GM06990 (cell line): ENCODE measurements around the gene SRL.
A peak's percentile ranks its signal among the peaks of the same experiment; 100 is the strongest.

Experiments
- DNase-seq: peaks from one replicate; pipeline ENCODE4 v3.0.0-alpha.2; 2011; ENCODE audit not compliant: insufficient read length; ENCODE audit errors: extremely low read depth
- H3K27me3 ChIP-seq: replicated peaks from 2 replicates; pipeline ENCODE4 v1.6.0; 2011; ENCODE audit warnings: low read length; ENCODE audit not compliant: control insufficient read depth, insufficient read depth
- H3K36me3 ChIP-seq: 2 replicates; pipeline ENCODE4 v1.5.1; 2011; ENCODE audit warnings: low read length; ENCODE audit not compliant: control insufficient read depth, insufficient read depth
- H3K4me3 ChIP-seq: replicated peaks from 2 replicates; pipeline ENCODE4 v1.5.1; 2011; ENCODE audit warnings: low read depth, mild to moderate bottlenecking, control low read depth, low read length
- CTCF ChIP-seq: IDR thresholded peaks from 2 replicates; pipeline ENCODE4 v1.5.1; 2011; ENCODE audit warnings: low read length, control low read depth, mild to moderate bottlenecking, inconsistent platforms; ENCODE audit not compliant: insufficient read depth, poor library complexity, severe bottlenecking

Gene SRL

DNA sequence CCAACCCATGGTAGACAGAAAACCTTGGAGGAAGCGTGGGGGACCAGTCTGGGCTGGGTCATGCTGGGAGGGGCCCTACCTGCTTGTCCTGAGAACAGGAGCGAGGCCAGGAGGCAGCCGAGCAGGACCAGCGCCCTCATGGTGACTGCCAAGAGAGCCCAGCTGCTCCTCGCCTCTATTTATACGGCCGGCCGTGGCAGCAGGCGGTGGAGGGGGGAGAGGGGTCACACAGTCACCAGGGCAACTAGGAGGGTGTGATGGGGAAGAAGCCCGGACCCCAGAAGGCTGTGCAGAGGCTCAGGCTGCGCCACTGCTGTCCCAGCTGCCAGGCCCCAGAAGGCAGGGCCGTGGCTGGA is at the start of gene SRL:
Gene SRL, minus strand, starts transcription at position 153 of the 356 bp plus-strand sequence. Its CDS starts 13 bp downstream, at position 140.
- no peak for TF ChIP-seq CTCF
- no peak for DNase-seq
- no peaks in the 10 kb centered on the region for H3K36me3 ChIP-seq
- H3K27me3 ChIP-seq, result no peaks in the 10 kb centered on the region; the same call in 1 of the 2 replicates
- no peak within 1 kb of the TSS for H3K4me3 ChIP-seq

DNA sequence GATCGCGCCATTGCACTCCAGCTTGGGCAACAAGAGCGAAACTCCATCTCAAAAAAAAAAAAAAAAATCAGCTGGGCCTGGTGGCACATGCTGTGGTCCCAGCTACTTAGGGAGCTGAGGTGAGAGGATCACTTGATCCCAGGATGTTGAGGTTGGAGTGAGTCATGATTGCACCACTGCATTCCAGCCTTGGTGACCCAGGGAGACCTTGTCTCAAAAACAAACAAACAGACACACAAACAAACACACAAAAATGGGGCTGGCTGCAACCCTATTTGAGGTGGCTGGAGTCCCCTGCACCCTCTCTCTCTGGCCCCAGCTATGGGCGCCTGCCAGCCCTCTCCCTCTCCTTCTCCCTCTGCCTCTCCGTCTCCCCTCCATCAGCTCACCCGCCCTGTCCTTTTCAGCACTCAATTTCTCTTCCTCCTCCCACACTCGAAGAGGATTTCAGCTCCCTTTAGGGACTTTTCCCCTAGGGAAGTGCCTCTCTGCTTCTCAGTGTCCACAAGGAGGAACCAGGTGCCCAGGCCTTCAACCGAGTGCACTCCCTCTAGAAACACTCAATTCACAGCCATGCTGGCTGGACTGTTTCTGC is 48.5 kb upstream of the SRL start:
- no peaks in the 10 kb centered on the region for H3K27me3 ChIP-seq
- TF ChIP-seq CTCF, result no peak
- no peaks in the 10 kb centered on the region for H3K36me3 ChIP-seq
- no peak for DNase-seq
- H3K4me3 ChIP-seq, result no peak overlapping the region

DNA sequence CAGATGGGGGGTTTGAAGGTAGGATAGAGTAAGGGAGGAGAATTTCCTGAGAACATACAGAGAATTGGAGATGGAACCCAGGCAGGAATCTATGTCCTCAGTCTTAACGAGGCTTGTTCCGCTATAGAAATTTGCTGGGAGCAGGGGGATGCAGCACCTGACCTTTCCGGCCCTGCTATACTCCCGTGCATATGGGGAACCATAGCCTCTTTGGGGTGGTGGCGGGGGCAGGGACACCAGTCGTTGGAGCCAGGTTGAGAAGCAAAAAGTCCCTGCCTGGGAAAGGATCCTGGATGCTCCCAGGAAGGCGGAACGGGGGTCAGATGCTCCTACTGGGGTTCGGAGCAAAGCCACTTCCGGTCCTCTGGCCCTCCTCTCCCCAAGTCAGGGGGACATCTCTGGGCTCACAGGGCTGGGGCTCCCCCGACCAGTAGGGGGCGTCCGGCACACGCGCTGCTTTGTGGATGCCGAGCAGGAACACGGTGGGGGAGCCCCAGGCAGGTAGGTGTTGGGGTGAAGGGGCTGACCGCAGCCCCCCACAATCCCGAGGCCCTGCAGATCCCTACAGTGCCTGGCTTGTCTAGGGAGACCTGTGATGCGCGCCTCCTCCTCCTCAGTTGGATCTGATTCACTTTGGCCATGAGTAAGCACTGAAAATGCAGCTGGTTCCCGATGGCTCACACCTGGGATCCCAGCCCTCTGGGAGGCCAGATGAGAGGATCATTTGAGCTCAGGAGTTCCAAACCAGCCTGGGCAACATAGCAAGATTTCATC is 46.5 kb upstream of the SRL start:
- no peak overlapping the region; the same call in 1 of the 2 replicates for H3K4me3 ChIP-seq
- no peaks in the 10 kb centered on the region for H3K27me3 ChIP-seq
- no peaks in the 10 kb centered on the region for H3K36me3 ChIP-seq
- peak; percentile 82 for DNase-seq
- TF ChIP-seq CTCF, result peak; percentile 99

DNA sequence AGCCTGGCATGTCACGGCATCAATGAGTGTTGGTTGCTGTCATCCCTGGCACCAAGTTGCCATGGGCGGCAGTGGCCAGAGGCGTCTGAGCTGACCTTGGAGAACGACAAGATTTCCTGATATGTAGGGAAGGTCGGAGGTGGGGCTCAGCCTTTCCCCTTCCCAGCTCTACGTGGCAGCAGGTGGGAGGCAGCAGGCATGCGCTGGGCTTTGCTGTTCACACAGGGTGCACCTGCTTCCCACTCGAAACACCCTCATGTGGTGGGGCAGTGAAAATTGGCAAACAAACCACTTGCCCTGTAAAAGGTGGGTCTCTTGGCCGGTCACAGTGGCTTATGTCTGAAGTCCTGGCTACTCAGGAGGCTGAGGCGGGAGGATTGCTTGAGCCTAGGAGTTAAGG is 43.3 kb upstream of the SRL start:
- TF ChIP-seq CTCF, result no peak
- no peaks in the 10 kb centered on the region for H3K36me3 ChIP-seq
- H3K27me3 ChIP-seq, result no peaks in the 10 kb centered on the region
- H3K4me3 ChIP-seq, result no peak overlapping the region
- no peak for DNase-seq

GRCh38 chr16:4283939-4284338 is 42.1 kb upstream of the SRL start:
- DNase-seq, result no peak
- Histone ChIP-seq H3K4me3 (no peak overlapping the region), H3K27me3 (no peaks in the 10 kb centered on the region), H3K36me3 (no peaks in the 10 kb centered on the region)
- no peak for TF ChIP-seq CTCF

DNA sequence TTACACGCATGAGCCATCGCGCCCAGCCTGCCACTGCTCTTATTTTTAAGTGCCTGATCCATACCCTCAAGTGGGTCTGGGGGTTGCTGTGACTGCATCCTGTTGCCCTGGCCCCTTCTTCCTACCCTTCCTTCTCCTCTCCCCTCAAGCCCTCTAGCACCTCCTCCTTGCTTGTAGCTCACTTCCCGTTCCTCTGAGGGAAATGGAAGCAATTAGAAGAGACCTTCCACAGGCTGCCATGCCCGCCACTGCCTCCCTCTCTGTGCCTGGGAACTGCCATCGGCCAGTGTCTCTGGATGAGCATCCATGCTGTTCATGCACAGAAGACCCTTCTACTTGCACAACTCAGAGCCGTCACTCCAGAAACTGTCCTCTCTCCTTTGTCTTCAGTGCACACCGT is 41.6 kb upstream of the SRL start:
- no peaks in the 10 kb centered on the region for H3K27me3 ChIP-seq
- no peak for TF ChIP-seq CTCF
- H3K36me3 ChIP-seq, result no peaks in the 10 kb centered on the region
- DNase-seq, result no peak
- no peak overlapping the region for H3K4me3 ChIP-seq
